GM18498 (cell line): ENCODE measurements around the gene SSTR5.

Source experiments
- ATAC-seq: cut with Tn5 transposase; IDR thresholded peaks from one replicate; pipeline ENCODE4 v1.9.1; 2021; ENCODE audit warnings: mild to moderate bottlenecking, moderate library complexity; ENCODE audit not compliant: unreplicated experiment

SSTR5 gene

GRCh38 chr16:1101133-1101532 lies 28.6 kb downstream of the SSTR5 start:
- no peak for ATAC-seq

DNA sequence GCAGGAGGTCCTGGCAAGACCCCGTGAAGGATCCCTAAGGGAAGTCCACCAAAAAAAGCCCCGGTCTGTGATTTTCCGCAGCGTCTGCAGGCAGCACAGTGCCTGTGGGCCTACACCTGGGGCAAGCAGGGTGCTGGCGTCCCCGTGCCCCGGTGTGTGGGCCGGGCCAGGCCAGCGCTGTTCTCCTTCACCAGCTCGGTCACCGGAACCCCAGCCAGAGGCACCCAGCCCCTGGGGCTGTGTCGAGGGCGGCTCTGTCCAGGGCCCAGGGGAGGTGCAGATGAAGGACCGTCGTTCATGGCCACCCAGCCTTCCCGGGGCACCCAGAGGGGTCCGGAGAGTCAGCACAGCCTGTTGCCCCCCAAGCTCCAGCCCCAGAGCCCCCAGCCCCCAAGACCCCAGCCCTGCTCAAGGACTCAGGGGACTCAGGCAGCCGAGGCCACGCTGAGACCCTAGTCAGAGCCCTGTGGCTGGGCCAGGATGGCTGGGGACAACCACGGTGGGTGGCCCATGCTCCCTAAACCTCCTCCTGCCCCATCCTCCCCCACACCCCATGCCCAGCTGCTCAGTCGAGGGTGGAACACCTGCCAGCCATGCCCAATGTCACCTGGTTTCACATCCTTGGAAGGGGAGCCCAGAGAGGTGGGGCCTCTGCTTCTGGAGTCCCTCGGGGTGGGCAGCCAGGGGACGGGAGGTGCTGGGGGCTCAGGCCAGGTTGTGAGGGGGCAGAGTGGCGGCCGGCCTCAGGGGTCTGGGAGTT lies 29.2 kb downstream of the SSTR5 start:
- no peak for ATAC-seq

DNA sequence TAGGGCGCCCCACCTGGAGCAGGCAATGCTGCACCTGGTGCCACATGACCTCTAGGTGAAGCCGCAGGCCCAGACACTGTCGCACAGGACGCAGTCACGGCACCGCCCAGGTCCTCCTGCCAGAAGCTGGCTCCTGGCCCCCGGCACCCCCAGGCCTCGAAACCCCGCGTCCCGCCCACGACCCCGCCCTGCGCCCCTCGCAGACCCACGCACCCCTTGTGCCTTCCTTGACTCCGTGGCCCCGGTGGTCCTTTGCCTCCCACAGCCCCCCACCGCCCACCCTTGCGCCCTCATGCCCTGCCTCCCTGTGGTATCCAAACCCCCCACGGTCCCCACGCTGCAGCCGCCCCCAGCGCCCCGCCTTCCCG lies 29.8 kb downstream of the SSTR5 start:
- ATAC-seq, result no peak

DNA sequence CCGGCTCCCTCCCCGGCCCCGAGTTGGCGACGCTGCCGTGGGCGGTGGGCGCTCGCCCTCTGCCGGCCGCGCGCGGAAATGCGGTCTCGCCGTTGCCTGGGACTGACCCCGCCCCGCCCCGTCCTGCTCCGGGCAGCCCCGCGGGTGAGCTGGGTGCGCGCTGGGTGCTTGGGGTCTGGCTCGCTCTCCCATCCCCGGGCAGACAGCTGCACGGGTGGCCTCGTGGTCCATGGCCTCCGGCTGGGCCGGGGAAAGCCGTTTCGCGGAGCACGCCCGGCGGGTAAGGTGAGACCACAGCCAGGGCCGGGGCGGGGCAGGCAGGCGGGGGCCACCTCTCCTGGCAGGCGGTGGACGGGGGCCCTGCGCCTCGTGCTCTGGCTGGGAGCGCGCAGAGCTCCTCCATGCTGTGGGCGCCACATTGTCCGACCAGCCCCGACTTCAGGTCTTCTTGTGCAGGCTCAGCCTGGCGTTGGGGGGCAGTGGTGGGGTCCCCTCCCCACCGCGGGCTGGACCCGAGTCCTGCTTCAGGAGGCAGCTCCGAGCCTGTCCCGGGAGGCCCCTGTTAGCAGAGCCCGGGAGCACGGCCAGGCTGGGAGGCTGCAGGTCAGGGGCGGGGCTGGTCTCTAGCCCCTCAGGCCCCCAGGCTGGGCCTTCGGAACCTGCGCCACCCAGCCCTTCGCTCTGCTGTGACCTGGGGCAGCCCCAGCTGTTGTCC lies 30.5 kb downstream of the SSTR5 start:
- no peak for ATAC-seq

DNA sequence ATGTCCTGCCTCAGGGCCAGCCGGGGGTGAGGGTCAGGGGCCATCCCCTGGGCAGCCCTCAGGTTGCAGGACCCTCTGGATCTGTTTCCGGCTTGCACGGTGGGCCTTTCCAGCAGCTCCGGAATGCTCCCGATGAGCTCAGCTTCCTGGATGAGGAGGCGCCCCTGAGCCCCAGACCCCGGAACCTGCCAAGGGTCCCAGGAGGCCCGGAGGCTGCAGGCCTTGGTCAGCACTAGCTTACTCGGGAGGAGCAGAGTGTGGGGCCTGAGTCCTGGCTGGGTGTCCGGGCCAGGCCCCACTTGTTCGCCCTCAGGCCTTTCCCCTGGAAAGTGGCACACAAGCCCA lies 31.1 kb downstream of the SSTR5 start:
- no peak for ATAC-seq

DNA sequence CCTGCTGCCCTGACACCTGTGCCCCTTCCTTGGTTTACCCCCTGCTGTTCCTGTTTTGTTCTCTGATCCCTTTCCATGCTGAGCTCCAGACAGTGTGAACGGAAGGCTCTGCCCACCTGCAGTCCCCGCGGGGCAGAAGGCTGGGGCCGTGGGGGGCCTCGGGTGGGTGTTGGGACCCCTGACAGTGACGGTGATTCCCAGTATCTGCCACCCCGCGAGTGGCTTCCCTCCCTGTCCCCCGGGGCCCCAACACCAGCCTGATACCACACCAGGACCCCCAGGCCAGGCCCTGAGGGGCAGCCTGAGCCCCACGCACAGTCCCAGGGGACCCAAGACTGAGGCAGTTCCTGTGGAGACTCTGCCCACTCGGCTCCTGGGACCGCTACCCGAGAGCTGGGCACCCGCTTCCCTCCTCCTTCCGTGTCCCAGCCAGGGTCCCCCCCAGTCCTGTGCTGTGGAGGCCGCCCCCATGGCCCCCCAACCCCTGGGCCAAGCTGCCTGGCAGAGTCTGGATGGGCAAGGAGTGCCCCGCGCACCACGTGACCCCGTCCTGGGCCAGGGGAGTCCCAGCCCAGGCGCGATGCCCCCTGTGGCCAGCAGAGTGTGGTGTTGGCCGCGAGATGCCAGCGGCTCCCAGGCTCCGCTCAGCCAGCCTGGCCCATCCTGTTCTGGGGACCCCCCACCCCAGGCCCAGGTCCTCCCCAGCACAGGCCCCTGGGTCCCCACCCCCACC lies 33.5 kb downstream of the SSTR5 start:
- ATAC-seq, result no peak

DNA sequence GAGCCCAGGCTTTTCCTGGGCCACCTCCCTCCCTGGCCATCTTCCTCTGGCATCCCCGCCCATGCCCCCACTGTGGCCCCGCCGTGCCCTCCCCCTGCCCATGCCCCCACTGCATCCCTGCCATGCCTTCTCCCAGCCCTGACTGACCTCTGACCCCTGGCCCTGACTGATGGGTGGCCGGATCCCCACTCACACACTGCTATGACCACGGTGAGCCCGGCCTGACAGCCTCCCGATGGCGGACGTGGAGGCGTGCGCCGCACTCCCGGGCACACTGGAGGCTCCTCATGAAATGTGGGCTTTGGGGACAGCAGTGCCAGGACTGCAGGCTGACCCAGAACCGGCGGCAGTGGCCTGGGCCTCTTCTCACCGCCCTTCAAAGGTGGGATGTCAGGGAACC lies 34.1 kb downstream of the SSTR5 start:
- ATAC-seq, result no peak

DNA sequence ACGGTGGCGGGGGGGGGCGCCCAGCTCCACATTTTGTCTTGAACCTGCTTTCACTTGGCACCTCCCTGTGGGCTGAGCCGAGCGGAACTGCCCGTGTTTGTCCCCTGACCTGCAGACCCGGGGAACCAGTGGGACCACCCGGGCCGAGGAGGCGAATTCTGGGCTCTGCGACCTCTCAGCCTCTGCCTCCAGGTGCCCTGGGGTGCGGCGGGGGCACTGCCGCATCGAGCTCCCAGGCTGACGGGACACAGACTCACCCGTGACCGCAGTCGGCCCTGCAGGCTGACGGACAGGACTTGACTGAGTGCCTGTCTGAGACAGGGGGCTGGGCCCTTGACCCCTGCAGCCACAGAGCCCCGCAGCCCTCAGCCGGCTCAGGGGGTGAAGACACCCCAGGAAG lies 34.6 kb downstream of the SSTR5 start:
- no peak for ATAC-seq

DNA sequence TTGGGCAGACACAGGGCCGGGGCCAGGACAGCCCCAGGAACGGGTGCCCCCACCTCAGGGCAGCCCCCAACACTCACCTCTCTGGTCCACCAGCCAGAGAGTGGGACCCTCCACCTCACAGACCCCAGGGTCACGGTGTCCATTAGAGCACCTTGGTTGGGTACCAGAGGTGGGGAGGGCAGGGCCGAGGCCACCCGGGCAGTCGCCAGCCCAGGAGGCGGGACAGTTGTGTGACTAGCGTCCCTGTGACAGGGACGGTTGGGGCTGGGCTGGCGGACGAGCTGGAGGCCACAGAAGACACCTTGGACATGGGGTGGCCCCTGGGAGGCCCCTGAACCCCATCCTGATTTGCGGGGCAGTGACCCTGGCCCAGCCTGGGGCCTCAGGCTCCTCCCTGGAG lies 35.2 kb downstream of the SSTR5 start:
- ATAC-seq, result no peak

- ATAC-seq, result no peak
These were observed 36.0 kb downstream of the SSTR5 start for GRCh38 chr16:1108299-1109252.

DNA sequence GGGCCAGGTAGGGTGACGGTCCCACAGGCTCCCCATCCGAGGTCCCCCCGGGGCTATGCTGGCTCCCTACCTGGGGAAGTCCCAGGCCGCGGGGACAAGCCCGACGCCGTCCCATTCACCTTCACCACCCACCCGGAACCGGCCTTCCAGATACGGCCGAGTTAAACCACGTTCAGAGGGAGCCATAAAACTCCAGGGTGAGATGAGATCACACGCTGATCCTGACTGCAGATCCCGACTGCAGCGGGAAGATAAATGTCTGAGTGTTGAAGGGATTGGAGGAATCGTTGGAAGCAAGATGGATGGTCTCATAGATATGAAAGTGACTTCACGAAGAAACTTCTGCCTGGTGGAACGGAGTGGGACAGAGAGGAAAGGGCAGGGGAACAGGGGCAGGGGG lies 37.1 kb downstream of the SSTR5 start:
- no peak for ATAC-seq

DNA sequence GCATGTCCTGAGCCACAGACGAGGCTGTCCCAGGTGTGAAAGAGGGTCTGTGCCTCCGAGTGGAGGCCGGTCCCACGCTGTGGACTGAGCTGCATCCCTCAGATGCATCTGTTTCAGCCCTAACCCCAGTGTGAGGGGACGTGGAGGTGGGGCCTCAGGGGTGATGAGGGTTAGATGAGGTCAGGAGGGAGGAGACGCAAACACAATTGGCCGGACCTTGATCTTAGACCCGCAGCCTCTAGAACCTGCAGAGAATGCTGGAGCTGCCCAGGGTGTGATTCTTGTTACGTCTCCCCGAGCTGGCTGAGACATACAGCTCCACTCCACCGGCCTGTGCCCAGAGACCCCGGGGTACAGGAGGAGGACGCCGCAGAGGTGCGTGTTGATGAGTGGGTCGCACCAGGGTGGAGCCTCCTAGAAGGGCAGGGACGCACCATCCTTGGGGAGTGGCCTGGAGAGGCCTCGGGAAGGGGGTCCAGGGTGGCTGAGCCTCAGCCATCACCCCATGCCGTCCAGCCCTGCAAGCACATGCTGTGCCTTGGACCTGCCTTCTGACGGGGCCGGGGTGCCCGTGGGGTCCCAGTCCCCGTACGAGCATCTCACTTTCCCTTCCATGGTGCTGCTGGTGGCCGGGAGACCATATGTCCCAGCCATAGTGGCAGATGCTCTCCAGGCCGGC lies 40.1 kb downstream of the SSTR5 start:
- ATAC-seq, result no peak

- ATAC-seq, result no peak
These were observed 40.9 kb downstream of the SSTR5 start for GRCh38 chr16:1113489-1113888.

DNA sequence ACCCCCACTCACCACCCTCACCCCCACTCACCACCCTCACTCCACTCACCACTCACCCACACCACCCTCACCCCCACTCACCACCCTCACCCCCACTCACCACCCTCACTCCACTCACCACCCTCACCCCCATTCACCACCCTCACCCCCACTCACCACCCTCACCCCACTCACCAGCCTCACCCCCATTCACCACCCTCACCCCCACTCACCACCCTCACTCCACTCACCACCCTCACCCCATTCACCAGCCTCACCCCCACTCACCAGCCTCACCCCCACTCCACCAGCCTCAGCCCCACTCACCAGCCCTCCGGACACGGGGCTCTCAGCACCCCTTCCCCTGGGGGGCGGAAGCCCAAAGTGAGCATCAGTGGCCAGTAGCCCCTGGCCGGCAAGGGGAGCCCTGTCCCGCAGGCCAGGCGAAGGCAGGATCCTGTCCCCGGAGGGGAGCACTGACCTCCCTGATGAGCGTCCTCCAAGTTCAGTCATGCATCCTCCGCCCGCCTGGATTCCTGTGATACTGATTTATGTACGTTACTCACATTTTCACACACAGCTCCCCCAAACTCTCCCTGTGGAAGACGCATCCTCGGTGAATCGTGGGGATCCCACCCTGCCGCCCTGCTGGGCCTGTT lies 41.5 kb downstream of the SSTR5 start:
- no peak for ATAC-seq

- no peak for ATAC-seq
These were observed 44.1 kb downstream of the SSTR5 start for GRCh38 chr16:1116693-1117077.

DNA sequence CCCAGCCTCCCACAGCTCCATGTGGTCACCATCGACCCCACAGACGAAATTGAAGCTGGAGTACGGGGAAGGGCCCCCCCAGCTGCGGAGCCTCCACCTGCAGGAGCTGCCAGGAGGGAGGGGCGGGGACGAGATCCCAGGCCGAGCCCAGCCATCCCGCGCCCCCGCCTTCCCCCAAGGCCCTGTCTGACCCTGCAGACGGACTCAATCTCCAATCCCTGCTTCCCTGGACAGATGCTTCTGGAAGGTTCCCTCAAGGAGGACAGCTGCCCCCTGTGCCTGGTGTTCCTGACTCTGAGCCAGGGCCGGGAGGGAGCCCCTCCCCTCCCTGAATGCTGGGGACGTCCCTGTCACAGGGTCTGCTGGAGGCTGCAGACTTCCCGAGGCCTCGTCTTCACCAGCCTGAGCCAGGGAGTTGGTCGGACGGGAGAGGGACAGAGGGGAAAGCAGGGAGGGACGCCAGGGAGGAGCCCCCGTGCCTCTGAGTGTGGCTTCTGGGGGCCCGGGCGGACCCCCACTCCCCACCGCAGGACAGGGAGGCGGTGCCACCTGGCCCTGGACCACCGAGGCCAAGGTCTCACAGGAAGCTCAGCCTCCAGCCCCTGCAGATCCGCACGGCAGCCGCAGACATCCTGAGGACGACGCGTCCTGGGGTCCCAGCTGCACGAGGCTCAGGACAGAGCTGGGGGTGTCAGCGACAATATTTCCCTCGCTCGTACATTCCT lies 44.8 kb downstream of the SSTR5 start:
- no peak for ATAC-seq

DNA sequence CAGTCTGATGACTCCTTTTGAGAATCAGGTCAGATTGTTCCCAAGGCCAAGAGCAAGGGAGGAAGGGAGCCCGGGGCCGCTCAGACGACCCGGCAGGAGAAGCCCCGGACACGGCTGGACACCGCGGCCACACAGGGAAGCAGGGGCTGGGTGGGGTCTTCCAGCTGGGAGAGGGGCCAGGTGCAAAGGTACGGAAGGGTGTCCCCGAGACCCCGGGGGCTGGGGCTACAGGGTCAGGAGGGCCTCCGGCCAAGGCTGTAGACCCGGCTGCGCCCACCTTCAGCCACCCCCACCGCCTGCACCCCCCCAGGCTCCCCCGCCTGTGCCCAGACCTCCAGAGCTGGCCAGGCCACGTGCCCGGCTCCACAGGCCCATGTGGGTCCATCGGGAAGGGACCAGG lies 45.4 kb downstream of the SSTR5 start:
- ATAC-seq, result no peak

GRCh38 chr16:1119129-1119528 lies 46.6 kb downstream of the SSTR5 start:
- ATAC-seq, result no peak
